BJ (cell line): Measurements from ENCODE around the gene TGDS. TPM values are rescaled to one million over a fixed set of nuclear protein-coding genes. Genes with fewer than 3 reads are reported as not detected.
A peak's percentile ranks its signal among the peaks of the same experiment; 100 is the strongest.

ENCODE experiments used
- CTCF ChIA-PET: fragments of 350-600 bp; formaldehyde crosslinking; extraction: SDS; loops from one replicate; lab custom pipeline; 2021; ENCODE audit warnings: antibody characterized with exemption, inconsistent platforms; lab: Yijun Ruan, JAX
- POLR2A ChIA-PET: fragments of 300-600 bp; sonication (Branson Sonifier 250); formaldehyde crosslinking; extraction: SDS; loops from one replicate; lab custom pipeline; 2021; ENCODE audit warnings: antibody characterized with exemption; lab: Charles Lee
- DNase-seq: peaks from one replicate; pipeline ENCODE4 v3.0.0-alpha.2; 2011; ENCODE audit warnings: low read depth
- H3K27me3 ChIP-seq: 2 replicates; pipeline ENCODE4 v1.6.0; 2011; ENCODE audit warnings: low read length; ENCODE audit not compliant: control insufficient read depth, insufficient read depth
- H3K36me3 ChIP-seq: 2 replicates; pipeline ENCODE4 v1.5.1; 2011; ENCODE audit warnings: low read length; ENCODE audit not compliant: control insufficient read depth, insufficient read depth
- H3K4me3 ChIP-seq: 2 replicates; pipeline ENCODE4 v1.5.1; 2011; ENCODE audit warnings: low read depth, mild to moderate bottlenecking, control low read depth, low read length
- CTCF ChIP-seq: IDR thresholded peaks from 2 replicates; pipeline ENCODE4 v1.5.1; 2011; ENCODE audit warnings: low read depth, mild to moderate bottlenecking, control low read depth, inconsistent platforms, low read length, moderate library complexity; ENCODE audit not compliant: insufficient read depth
- polyA plus RNA-seq: library from polyadenylated mRNA; depleted of rRNA; stranded (reverse); fragments of >200 nt; gene quantifications from 2 replicates; pipeline ENCODE4 v1.2.3, GENCODE V29; 2011

TGDS gene
- polyA plus RNA-seq, 1 experiment: 5.9 TPM

DNA sequence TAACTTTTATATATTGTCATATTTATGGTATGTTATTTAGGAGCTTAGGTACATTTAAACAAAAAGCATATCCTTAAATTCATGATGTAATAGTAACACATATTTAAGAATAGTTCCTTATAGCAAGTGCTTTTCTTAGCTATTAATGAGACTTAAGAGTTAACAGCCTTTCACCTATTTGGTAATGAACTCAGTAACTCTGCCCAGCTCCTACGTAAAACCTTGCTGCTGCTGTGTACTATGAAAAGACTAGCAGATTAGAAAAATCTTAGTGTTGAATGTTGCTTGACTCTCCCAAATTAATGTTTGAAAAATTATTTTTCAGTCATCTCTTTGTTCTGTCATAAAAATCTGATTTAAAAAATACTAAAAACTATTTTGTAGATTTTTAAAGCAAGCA lies 12.6 kb upstream of the TGDS start:
- H3K4me3 ChIP-seq: no peak overlapping the region
- POLR2A ChIA-PET: no interaction called here
- peaks cover 5% of the 10 kb centered on the region for H3K36me3 ChIP-seq
- no peak for DNase-seq
- CTCF ChIA-PET: interaction anchor here (1.6 kb wide), 1 partner anchor 12 kb away, joined by 5 read pairs; no protein-coding TSS in a partner anchor
- TF ChIP-seq CTCF: no peak
- H3K27me3 ChIP-seq: no peaks in the 10 kb centered on the region

GRCh38 chr13:94607939-94608338 lies 12.0 kb upstream of the TGDS start:
- peaks cover 5% of the 10 kb centered on the region for H3K36me3 ChIP-seq
- no peak for TF ChIP-seq CTCF
- POLR2A ChIA-PET: no interaction called here
- no peak for DNase-seq
- H3K4me3 ChIP-seq: no peak overlapping the region
- CTCF ChIA-PET: interaction anchor here (1.6 kb wide), 1 partner anchor 13 kb away, joined by 5 read pairs; no protein-coding TSS in a partner anchor
- H3K27me3 ChIP-seq: no peaks in the 10 kb centered on the region

DNA sequence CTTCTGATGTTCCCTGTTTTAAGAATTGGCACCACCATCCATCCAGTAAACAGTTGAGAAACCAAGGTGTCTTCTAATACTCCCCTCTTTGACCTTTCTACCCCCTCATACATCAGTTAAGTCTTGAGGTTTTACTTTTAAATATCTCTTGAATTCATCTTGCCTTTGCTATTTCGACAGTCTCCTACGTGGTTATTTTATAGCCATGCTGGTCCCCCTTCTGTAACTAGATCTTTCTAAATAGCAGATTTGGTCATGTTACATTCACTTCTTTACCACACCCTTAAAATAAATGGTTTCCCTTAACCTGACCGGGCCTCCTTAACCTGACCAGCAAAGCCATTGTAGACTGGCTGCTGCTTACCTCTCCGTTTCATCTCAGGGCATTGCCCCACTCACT lies 11.1 kb upstream of the TGDS start:
- ChIA-PET CTCF (no interaction called here), POLR2A (no interaction called here)
- DNase-seq: no peak
- no peaks in the 10 kb centered on the region for H3K27me3 ChIP-seq
- no peak overlapping the region for H3K4me3 ChIP-seq
- peaks cover 5% of the 10 kb centered on the region for H3K36me3 ChIP-seq
- TF ChIP-seq CTCF: no peak

- H3K27me3 ChIP-seq: no peaks in the 10 kb centered on the region
- TF ChIP-seq CTCF: no peak
- CTCF ChIA-PET: interaction anchor here (0.9 to 1.5 kb wide), 3 partner anchors 10 to 18 kb away, joined by 3 to 7 read pairs (median 3); no protein-coding TSS in a partner anchor
- POLR2A ChIA-PET: interaction anchor here (0.7 kb wide), 1 partner anchor 206 kb away, joined by 3 read pairs; no protein-coding TSS in a partner anchor
- no peak for DNase-seq
- peak overlapping the region; percentile 89 for H3K4me3 ChIP-seq
- H3K36me3 ChIP-seq: 0 out of 2 replicates have a peak, but pooled peaks cover 1% of the 10 kb centered on the region
Measured at GRCh38 chr13:94602467-94602866, 6.5 kb upstream of the TGDS start.

GRCh38 chr13:94601446-94602431 lies 5.8 kb upstream of the TGDS start, which contains the start of gene GPR180:
GPR180 (plus strand) TSS chr13:94601857; CDS start chr13:94601928, 71 bp downstream.
- Histone ChIP-seq H3K4me3 (peak within 1 kb of the TSS; percentile 89), H3K36me3 (no peaks in the 10 kb centered on the region), H3K27me3 (no peaks in the 10 kb centered on the region)
- POLR2A ChIA-PET: interaction anchor here (0.7 to 1.0 kb wide), 2 partner anchors 16 to 205 kb away, joined by 3 read pairs; no protein-coding TSS in a partner anchor
- peak; percentile 98 for DNase-seq
- no peak for TF ChIP-seq CTCF
- CTCF ChIA-PET: interaction anchor here (0.9 to 1.5 kb wide), 4 partner anchors 10 to 18 kb away, joined by 3 to 7 read pairs (median 3); no protein-coding TSS in a partner anchor
